Measurements from ENCODE around the gene CAB39L. TPM values are rescaled to one million over a fixed set of nuclear protein-coding genes. Genes with fewer than 3 reads are reported as not detected.

The CAB39L gene
- total RNA-seq, 1 donor from 2014 or later, result 18.3 TPM

GRCh38 chr13:49304356-49304755 lies 139.5 kb downstream of the CAB39L start:
- DNase-seq (ENCODE audit: low read depth), result no peak
- TF ChIP-seq CTCF (IDR thresholded peaks at IDR 0.05; ENCODE audit: insufficient read depth, low read length, poor library complexity, severe bottlenecking), result no peak
- Histone ChIP-seq H3K27me3 (ENCODE audit: control insufficient read depth, insufficient read depth, low read length) (no peaks in the 10 kb centered on the region), H3K4me3 (ENCODE audit: low read depth, low read length) (no peak overlapping the region), H3K36me3 (ENCODE audit: control insufficient read depth, insufficient read depth, low read length) (no peaks in the 10 kb centered on the region)

DNA sequence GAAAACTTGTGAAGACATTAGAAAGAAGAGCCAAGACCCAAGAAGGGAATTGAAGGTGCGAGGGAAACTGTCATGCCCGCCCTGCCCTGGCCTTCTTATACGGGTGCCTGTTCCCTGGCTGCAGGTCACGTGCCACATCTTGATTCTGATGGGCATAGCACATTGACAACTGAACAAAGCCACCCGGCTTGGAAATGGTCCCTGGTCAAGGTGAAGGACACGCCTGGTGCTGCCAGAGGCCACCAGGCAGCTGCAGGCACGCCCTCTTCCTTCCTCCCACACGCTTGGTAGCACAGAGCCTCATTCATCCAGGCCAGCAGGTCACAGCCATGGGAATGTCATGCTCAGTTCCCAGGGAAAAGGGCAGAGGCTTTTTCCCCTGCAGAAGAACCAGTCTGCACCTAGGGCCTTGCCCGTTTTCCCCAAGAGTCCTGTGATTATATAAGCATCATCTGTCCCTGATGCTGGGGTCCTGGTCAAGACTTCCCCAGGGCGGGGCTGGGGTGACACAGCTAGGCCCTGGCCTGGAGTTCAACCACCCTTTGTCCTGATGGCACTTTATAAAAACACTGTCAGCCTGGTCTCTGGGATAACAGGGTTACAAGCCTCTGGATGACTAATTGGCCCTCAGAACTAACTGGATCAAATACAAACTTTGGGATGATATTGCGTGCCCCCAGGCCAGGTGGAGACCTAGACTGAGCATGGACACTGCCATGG lies 140.2 kb downstream of the CAB39L start:
- no peak overlapping the region for H3K4me3 ChIP-seq (ENCODE audit: low read depth, low read length)
- H3K27me3 ChIP-seq (ENCODE audit: control insufficient read depth, insufficient read depth, low read length), result no peaks in the 10 kb centered on the region
- no peak for TF ChIP-seq CTCF (IDR thresholded peaks at IDR 0.05; ENCODE audit: insufficient read depth, low read length, poor library complexity, severe bottlenecking)
- no peaks in the 10 kb centered on the region for H3K36me3 ChIP-seq (ENCODE audit: control insufficient read depth, insufficient read depth, low read length)
- no peak for DNase-seq (ENCODE audit: low read depth)

GRCh38 chr13:49302817-49303216 lies 141.0 kb downstream of the CAB39L start:
- DNase-seq (ENCODE audit: low read depth), result no peak
- H3K36me3 ChIP-seq (ENCODE audit: control insufficient read depth, insufficient read depth, low read length), result no peaks in the 10 kb centered on the region
- H3K27me3 ChIP-seq (ENCODE audit: control insufficient read depth, insufficient read depth, low read length), result no peaks in the 10 kb centered on the region
- H3K4me3 ChIP-seq (ENCODE audit: low read depth, low read length), result no peak overlapping the region
- TF ChIP-seq CTCF (IDR thresholded peaks at IDR 0.05; ENCODE audit: insufficient read depth, low read length, poor library complexity, severe bottlenecking), result no peak

DNA sequence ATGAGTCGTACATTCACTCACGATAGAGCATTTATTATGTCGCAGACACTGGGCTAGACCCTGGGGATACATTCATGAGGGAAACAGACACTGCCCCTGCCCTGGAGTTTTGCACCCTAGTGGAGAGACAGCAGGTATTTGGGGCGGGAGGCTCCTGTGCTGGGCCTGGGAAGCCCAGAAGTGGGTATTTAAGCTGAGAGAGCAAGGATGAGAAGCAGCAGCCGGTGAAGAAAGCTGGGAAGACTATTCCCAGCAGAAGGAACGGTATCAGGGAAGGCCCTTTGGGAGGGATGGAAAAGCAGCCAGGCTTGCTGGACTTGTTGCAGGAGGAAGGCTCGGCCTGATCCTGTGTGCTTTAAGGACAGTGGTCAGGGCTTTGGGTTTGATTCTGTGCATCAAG lies 141.6 kb downstream of the CAB39L start:
- no peak for DNase-seq (ENCODE audit: low read depth)
- no peak overlapping the region for H3K4me3 ChIP-seq (ENCODE audit: low read depth, low read length)
- no peaks in the 10 kb centered on the region for H3K36me3 ChIP-seq (ENCODE audit: control insufficient read depth, insufficient read depth, low read length)
- H3K27me3 ChIP-seq (ENCODE audit: control insufficient read depth, insufficient read depth, low read length), result no peaks in the 10 kb centered on the region
- no peak for TF ChIP-seq CTCF (IDR thresholded peaks at IDR 0.05; ENCODE audit: insufficient read depth, low read length, poor library complexity, severe bottlenecking)

- peak; percentile 41 for DNase-seq (ENCODE audit: low read depth)
- peak; percentile 87 for TF ChIP-seq CTCF (IDR thresholded peaks at IDR 0.05; ENCODE audit: insufficient read depth, low read length, poor library complexity, severe bottlenecking)
These were observed 142.9 kb downstream of the CAB39L start for GRCh38 chr13:49300739-49301589.

More at GRCh38 chr13:49300739-49301589, 142.9 kb downstream of the CAB39L start:
- H3K36me3 ChIP-seq (ENCODE audit: control insufficient read depth, insufficient read depth, low read length), result no peaks in the 10 kb centered on the region
- no peaks in the 10 kb centered on the region for H3K27me3 ChIP-seq (ENCODE audit: control insufficient read depth, insufficient read depth, low read length)
- H3K4me3 ChIP-seq (ENCODE audit: low read depth, low read length), result no peak overlapping the region
